Measurements from ENCODE around the gene TBXAS1. TPM values are rescaled to one million over a fixed set of nuclear protein-coding genes. Genes with fewer than 3 reads are reported as not detected.

TBXAS1 gene
- total and polyA plus RNA-seq, 2 of the 8 experiments (the other 6 are each of a cell fraction or from before 2014, with no cell fraction given): 0.86 to 2.1 TPM

DNA sequence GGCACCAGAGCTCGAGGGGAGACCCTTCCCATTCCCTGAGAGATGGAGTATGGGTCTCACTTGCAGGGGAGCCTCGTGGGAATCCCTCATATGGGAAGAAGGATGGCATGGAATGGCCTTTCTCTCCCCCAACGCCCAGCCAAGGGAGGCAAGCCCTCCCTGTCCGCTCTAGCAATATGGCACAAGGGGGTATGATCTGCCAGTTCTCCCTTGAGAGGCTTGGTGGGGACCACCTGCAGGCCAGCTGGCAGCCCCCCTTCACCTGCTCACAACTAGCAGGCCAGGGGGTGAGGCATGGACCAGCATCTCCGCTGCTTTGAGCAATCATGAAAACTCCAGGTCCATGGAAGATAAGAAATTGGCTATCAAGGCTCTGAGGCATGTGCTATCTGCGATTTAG lies 162.8 kb downstream of the TBXAS1 start (continued):
- TF ChIP-seq, protein P1, sequence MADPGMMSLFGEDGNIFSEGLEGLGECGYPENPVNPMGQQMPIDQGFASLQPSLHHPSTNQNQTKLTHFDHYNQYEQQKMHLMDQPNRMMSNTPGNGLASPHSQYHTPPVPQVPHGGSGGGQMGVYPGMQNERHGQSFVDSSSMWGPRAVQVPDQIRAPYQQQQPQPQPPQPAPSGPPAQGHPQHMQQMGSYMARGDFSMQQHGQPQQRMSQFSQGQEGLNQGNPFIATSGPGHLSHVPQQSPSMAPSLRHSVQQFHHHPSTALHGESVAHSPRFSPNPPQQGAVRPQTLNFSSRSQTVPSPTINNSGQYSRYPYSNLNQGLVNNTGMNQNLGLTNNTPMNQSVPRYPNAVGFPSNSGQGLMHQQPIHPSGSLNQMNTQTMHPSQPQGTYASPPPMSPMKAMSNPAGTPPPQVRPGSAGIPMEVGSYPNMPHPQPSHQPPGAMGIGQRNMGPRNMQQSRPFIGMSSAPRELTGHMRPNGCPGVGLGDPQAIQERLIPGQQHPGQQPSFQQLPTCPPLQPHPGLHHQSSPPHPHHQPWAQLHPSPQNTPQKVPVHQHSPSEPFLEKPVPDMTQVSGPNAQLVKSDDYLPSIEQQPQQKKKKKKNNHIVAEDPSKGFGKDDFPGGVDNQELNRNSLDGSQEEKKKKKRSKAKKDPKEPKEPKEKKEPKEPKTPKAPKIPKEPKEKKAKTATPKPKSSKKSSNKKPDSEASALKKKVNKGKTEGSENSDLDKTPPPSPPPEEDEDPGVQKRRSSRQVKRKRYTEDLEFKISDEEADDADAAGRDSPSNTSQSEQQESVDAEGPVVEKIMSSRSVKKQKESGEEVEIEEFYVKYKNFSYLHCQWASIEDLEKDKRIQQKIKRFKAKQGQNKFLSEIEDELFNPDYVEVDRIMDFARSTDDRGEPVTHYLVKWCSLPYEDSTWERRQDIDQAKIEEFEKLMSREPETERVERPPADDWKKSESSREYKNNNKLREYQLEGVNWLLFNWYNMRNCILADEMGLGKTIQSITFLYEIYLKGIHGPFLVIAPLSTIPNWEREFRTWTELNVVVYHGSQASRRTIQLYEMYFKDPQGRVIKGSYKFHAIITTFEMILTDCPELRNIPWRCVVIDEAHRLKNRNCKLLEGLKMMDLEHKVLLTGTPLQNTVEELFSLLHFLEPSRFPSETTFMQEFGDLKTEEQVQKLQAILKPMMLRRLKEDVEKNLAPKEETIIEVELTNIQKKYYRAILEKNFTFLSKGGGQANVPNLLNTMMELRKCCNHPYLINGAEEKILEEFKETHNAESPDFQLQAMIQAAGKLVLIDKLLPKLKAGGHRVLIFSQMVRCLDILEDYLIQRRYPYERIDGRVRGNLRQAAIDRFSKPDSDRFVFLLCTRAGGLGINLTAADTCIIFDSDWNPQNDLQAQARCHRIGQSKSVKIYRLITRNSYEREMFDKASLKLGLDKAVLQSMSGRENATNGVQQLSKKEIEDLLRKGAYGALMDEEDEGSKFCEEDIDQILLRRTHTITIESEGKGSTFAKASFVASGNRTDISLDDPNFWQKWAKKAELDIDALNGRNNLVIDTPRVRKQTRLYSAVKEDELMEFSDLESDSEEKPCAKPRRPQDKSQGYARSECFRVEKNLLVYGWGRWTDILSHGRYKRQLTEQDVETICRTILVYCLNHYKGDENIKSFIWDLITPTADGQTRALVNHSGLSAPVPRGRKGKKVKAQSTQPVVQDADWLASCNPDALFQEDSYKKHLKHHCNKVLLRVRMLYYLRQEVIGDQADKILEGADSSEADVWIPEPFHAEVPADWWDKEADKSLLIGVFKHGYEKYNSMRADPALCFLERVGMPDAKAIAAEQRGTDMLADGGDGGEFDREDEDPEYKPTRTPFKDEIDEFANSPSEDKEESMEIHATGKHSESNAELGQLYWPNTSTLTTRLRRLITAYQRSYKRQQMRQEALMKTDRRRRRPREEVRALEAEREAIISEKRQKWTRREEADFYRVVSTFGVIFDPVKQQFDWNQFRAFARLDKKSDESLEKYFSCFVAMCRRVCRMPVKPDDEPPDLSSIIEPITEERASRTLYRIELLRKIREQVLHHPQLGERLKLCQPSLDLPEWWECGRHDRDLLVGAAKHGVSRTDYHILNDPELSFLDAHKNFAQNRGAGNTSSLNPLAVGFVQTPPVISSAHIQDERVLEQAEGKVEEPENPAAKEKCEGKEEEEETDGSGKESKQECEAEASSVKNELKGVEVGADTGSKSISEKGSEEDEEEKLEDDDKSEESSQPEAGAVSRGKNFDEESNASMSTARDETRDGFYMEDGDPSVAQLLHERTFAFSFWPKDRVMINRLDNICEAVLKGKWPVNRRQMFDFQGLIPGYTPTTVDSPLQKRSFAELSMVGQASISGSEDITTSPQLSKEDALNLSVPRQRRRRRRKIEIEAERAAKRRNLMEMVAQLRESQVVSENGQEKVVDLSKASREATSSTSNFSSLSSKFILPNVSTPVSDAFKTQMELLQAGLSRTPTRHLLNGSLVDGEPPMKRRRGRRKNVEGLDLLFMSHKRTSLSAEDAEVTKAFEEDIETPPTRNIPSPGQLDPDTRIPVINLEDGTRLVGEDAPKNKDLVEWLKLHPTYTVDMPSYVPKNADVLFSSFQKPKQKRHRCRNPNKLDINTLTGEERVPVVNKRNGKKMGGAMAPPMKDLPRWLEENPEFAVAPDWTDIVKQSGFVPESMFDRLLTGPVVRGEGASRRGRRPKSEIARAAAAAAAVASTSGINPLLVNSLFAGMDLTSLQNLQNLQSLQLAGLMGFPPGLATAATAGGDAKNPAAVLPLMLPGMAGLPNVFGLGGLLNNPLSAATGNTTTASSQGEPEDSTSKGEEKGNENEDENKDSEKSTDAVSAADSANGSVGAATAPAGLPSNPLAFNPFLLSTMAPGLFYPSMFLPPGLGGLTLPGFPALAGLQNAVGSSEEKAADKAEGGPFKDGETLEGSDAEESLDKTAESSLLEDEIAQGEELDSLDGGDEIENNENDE (IDR thresholded peaks at IDR 0.05; ENCODE audit: insufficient replicate concordance, low read length): no peak

All from H1 (cell line).